Stimulated activated CD8-positive, alpha-beta memory T cell treated with anti-CD3 and anti-CD28 coated beads, Interleukin-4, amount 100 ng/mL, for 1 hour (primary cell): ENCODE results near the gene TRAF1.

Experiments used
- DNase-seq, 2 donors: peaks; one replicate each; pipeline ENCODE4 v3.0.0-alpha.2; 2020; ENCODE audit warnings: low read depth in 2 of 2, low spot score in 1 of 2

Gene TRAF1

GRCh38 chr9:120853198-120853597 is 73.4 kb downstream of the TRAF1 start:
- no peak for DNase-seq
